Anterior cingulate cortex (tissue), 58 donors: Measurements from ENCODE around the gene ISG15.
A peak's percentile ranks its signal among the peaks of the same experiment; 100 is the strongest.
"Not testable (repeated sequence)": the region's sequence is repeated elsewhere in the genome, so short reads cannot be mapped to it uniquely, and the experiment has no call there.

Source experiments
- DNase-seq, 58 donors: peaks; one replicate each; lab custom pipeline; 2025; lab: John Stamatoyannopoulos, UW

Gene ISG15

GRCh38 chr1:1006305-1007159 is 6.8 kb upstream of the ISG15 start:
- DNase-seq, result no peak

- not testable (repeated sequence) for DNase-seq
Measured at GRCh38 chr1:1010131-1010530, 3.2 kb upstream of the ISG15 start.

- no peak for DNase-seq
Measured at GRCh38 chr1:1011396-1011949, 1.8 kb upstream of the ISG15 start.

- DNase-seq, result not testable (repeated sequence)
Measured at GRCh38 chr1:1012736-1013104, 577 bp upstream of the ISG15 start.

GRCh38 chr1:1013922-1014648 is 788 bp downstream of the ISG15 start:
- no peak for DNase-seq

GRCh38 chr1:1014799-1015681 is 1.7 kb downstream of the ISG15 start:
- no peak for DNase-seq

GRCh38 chr1:1017397-1018320 is 4.4 kb downstream of the ISG15 start:
- DNase-seq, result not testable (repeated sequence)

GRCh38 chr1:1018321-1018685 is 5.0 kb downstream of the ISG15 start:
- not testable (repeated sequence) for DNase-seq

GRCh38 chr1:1019122-1019999 is 6.1 kb downstream of the ISG15 start:
- DNase-seq, result peak in 52 of 58 donors; percentile 46 to 86 (median 74)

GRCh38 chr1:1020000-1020404 is 6.7 kb downstream of the ISG15 start, which contains the start of gene AGRN:
Gene AGRN, plus strand, starts transcription at chr1:1020120. Its CDS starts 53 bp downstream, at chr1:1020173.
- DNase-seq, result peak in 17 of 58 donors; percentile 41 to 76 (median 60)

- no peak for DNase-seq
Measured at GRCh38 chr1:1020415-1021009, 7.2 kb downstream of the ISG15 start.

GRCh38 chr1:1021010-1021919 is 8.0 kb downstream of the ISG15 start:
- DNase-seq, result peak in 10 of 58 donors; percentile 12 to 42 (median 28)

- no peak for DNase-seq
Measured at GRCh38 chr1:1021920-1022259, 8.6 kb downstream of the ISG15 start.

GRCh38 chr1:1022302-1023009 is 9.2 kb downstream of the ISG15 start:
- DNase-seq, result no peak

GRCh38 chr1:1023700-1024099 is 10.4 kb downstream of the ISG15 start:
- DNase-seq, result peak in 2 of 58 donors; percentile 36 to 38

- DNase-seq, result no peak
Measured at GRCh38 chr1:1024149-1024770, 11.0 kb downstream of the ISG15 start.
